GM23338 (cell line): ENCODE data around the gene KRT2. TPM values are rescaled to one million over a fixed set of nuclear protein-coding genes. Genes with fewer than 3 reads are reported as not detected.

Experiments
- ATAC-seq: fragments of 200-7000 bp; cut with Tn5 transposase; 3 replicates; pipeline ENCODE4 v1.9.1; 2020
- DNase-seq: peaks from one replicate; pipeline ENCODE4 v3.0.0-alpha.2; 2015; ENCODE audit warnings: low spot score
- H2AFZ ChIP-seq: fragments of 200-600 bp; sonication (generic); 2 replicates; pipeline ENCODE4 v1.8.0; 2016; ENCODE audit warnings: antibody characterized with exemption, mild to moderate bottlenecking, moderate library complexity
- H3F3A ChIP-seq: fragments of 200-600 bp; sonication (generic); replicated peaks from 2 replicates; pipeline ENCODE4 v1.8.0; 2017; ENCODE audit warnings: antibody characterized with exemption, mixed run types, low read depth
- H3K27ac ChIP-seq: fragments of 200-600 bp; sonication (generic); 2 replicates; pipeline ENCODE4 v1.6.1; 2016; ENCODE audit warnings: low read depth
- H3K27me3 ChIP-seq: fragments of 200-600 bp; sonication (generic); 2 replicates; pipeline ENCODE4 v1.8.0; 2016; ENCODE audit warnings: mild to moderate bottlenecking, mixed run types, moderate library complexity; ENCODE audit not compliant: insufficient read depth
- H3K36me3 ChIP-seq: fragments of 200-600 bp; sonication (generic); 2 replicates; pipeline ENCODE4 v1.8.0; 2016; ENCODE audit warnings: mild to moderate bottlenecking; ENCODE audit not compliant: insufficient read depth
- H3K4me1 ChIP-seq: fragments of 200-600 bp; sonication (generic); 2 replicates; pipeline ENCODE4 v1.8.0; 2016; ENCODE audit warnings: mild to moderate bottlenecking, moderate library complexity; ENCODE audit not compliant: insufficient read depth
- H3K4me2 ChIP-seq: fragments of 200-600 bp; sonication (generic); 2 replicates; pipeline ENCODE4 v1.7.1; 2017; ENCODE audit warnings: mixed run types
- H3K4me3 ChIP-seq: fragments of 200-600 bp; sonication (generic); 2 replicates; pipeline ENCODE4 v1.6.1; 2016; ENCODE audit warnings: mixed run types
- H3K79me2 ChIP-seq: fragments of 200-600 bp; sonication (generic); replicated peaks from 2 replicates; pipeline ENCODE4 v1.8.0; 2017; ENCODE audit warnings: mild to moderate bottlenecking; ENCODE audit not compliant: insufficient read depth
- H3K9me2 ChIP-seq: fragments of 200-600 bp; sonication (generic); 2 replicates; pipeline ENCODE4 v1.8.0; 2017; ENCODE audit not compliant: insufficient read depth
- H4K20me1 ChIP-seq: fragments of 200-600 bp; sonication (generic); replicated peaks from 2 replicates; pipeline ENCODE4 v1.8.0; 2017; ENCODE audit warnings: mild to moderate bottlenecking; ENCODE audit not compliant: insufficient read depth
- H3K27ac Mint-ChIP-seq: 2 replicates; pipeline ENCODE4 v1.8.0; 2020; ENCODE audit warnings: inconsistent platforms, mild to moderate bottlenecking, moderate library complexity, mixed read lengths
- H3K27me3 Mint-ChIP-seq: 3 replicates; pipeline ENCODE4 v1.8.0; 2022; ENCODE audit warnings: low read depth, mild to moderate bottlenecking, moderate library complexity, mixed read lengths, inconsistent platforms; ENCODE audit not compliant: insufficient read depth, poor library complexity
- H3K36me3 Mint-ChIP-seq: 3 replicates; pipeline ENCODE4 v1.8.0; 2021; ENCODE audit warnings: low read depth, mild to moderate bottlenecking, inconsistent platforms, moderate library complexity, mixed read lengths
- H3K4me1 Mint-ChIP-seq: 3 replicates; pipeline ENCODE4 v1.8.0; 2020; ENCODE audit warnings: mild to moderate bottlenecking, inconsistent platforms, mixed read lengths
- H3K4me3 Mint-ChIP-seq: 3 replicates; pipeline ENCODE4 v1.8.0; 2021; ENCODE audit warnings: moderate library complexity, mild to moderate bottlenecking, inconsistent platforms, mixed read lengths
- H3K9me3 Mint-ChIP-seq: 3 replicates; pipeline ENCODE4 v1.8.0; 2020; ENCODE audit warnings: moderate library complexity, mild to moderate bottlenecking, inconsistent platforms, mixed read lengths
- CREB1 ChIP-seq: fragments of 250-450 bp; sonication (Bioruptor Pico); IDR thresholded peaks from 2 replicates; pipeline ENCODE4 v1.5.0; 2020; ENCODE audit warnings: low read depth, mild to moderate bottlenecking, moderate library complexity
- EZH2phosphoT487 ChIP-seq: fragments of 200-600 bp; sonication (generic); IDR thresholded peaks from one replicate; pipeline ENCODE4 v1.8.1; 2018; ENCODE audit warnings: antibody characterized with exemption; ENCODE audit not compliant: unreplicated experiment
- POLR2AphosphoS5 ChIP-seq: IDR thresholded peaks from 2 replicates; pipeline ENCODE4 v1.6.1; 2016; ENCODE audit warnings: antibody characterized with exemption, low read depth
- ZNF114 ChIP-seq: fragments of 250-450 bp; sonication (Bioruptor Pico); IDR thresholded peaks from 2 replicates; pipeline ENCODE4 v1.5.0; 2020; ENCODE audit warnings: mild to moderate bottlenecking, moderate library complexity
- ZNF331 ChIP-seq: fragments of 250-450 bp; sonication (Bioruptor Pico); IDR thresholded peaks from 2 replicates; pipeline ENCODE4 v1.5.0; 2020; ENCODE audit warnings: low read depth, mild to moderate bottlenecking, moderate library complexity
- polyA plus RNA-seq: library from polyadenylated mRNA; unstranded; fragments of >200 nt; fragmentation: Nextera tagmentation; extraction: Ambion mirVana; gene quantifications from 2 replicates; pipeline ENCODE4 v1.2.1, GENCODE V29; 2016
- total RNA-seq: library from RNA; depleted of rRNA; stranded (reverse); fragments of >200 nt; shearing (Covaris generic); gene quantifications from 2 replicates; pipeline ENCODE4 v1.2.3, GENCODE V29; 2014
- TF ChIP-seq, protein P1 (sequence below), 2 experiments: fragments of 200-600 bp in 1 of 2; sonication (generic) in 1 of 2; conservative IDR thresholded peaks; 2 replicates each; pipeline versions ENCODE4 v1.5.1 to v1.6.1; 2016 to 2017; ENCODE audit warnings: antibody characterized with exemption in 2 of 2, low read depth in 2 of 2, mild to moderate bottlenecking in 2 of 2, moderate library complexity in 1 of 2
- TF ChIP-seq, protein P2 (sequence below): IDR thresholded peaks from one replicate; pipeline ENCODE4 v1.6.1; 2018; ENCODE audit warnings: antibody characterized with exemption; ENCODE audit not compliant: unreplicated experiment
- TF ChIP-seq, protein P3 (sequence below): fragments of 250-450 bp; sonication (Bioruptor Pico); IDR thresholded peaks from 2 replicates; pipeline ENCODE4 v1.5.0; 2020; ENCODE audit warnings: mild to moderate bottlenecking, moderate library complexity
- TF ChIP-seq, protein P4 (sequence below): IDR thresholded peaks from 2 replicates; pipeline ENCODE4 v1.6.1; 2016; ENCODE audit warnings: antibody characterized with exemption

The KRT2 gene
- total and polyA plus RNA-seq, 2 experiments from 2014 or later = not detected

DNA sequence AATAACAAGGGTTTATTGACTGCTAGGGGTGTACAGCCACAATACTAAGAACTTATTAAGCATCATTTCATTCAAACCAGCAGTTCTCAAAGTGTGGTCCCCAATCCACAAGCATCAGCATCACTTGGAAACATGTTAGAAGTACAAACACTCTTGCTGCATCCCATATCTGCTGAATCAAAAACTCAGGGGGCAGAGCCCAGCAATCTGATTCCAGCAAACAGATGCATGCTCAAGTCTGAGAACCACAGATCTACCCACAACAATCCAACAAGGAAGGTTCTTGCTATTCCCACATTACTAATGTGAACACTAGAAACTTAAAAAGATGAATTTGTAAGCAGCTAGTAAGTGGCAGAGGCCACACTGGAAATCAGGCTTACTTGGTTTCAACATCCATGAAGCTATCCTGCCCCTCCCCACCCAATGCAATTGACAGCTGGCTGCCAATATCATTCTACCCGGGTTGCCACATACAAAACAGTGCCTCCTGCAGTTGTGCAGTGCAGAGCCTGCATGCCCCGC lies 45.1 kb upstream of the KRT2 start:
- H3K36me3 ChIP-seq = no peaks in the 10 kb centered on the region
- TF ChIP-seq ZNF114 (CRISPR knock-in tag) = no peak
- TF ChIP-seq, protein P1, sequence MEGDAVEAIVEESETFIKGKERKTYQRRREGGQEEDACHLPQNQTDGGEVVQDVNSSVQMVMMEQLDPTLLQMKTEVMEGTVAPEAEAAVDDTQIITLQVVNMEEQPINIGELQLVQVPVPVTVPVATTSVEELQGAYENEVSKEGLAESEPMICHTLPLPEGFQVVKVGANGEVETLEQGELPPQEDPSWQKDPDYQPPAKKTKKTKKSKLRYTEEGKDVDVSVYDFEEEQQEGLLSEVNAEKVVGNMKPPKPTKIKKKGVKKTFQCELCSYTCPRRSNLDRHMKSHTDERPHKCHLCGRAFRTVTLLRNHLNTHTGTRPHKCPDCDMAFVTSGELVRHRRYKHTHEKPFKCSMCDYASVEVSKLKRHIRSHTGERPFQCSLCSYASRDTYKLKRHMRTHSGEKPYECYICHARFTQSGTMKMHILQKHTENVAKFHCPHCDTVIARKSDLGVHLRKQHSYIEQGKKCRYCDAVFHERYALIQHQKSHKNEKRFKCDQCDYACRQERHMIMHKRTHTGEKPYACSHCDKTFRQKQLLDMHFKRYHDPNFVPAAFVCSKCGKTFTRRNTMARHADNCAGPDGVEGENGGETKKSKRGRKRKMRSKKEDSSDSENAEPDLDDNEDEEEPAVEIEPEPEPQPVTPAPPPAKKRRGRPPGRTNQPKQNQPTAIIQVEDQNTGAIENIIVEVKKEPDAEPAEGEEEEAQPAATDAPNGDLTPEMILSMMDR (conservative IDR thresholded peaks at IDR 0.05; ENCODE audit: low read depth in 2 of 2) = peak; percentile 17 to 29; a peak in 2 of 4 replicates
- H3K4me1 Mint-ChIP-seq = peaks cover 12% of the 10 kb centered on the region
- peaks cover under 1% of the 10 kb centered on the region for H3K27me3 ChIP-seq
- H3K27ac Mint-ChIP-seq = no peak overlapping the region
- ATAC-seq = no peak
- H3F3A ChIP-seq = no peaks in the 10 kb centered on the region
- no peaks in the 10 kb centered on the region for H4K20me1 ChIP-seq
- no peaks in the 10 kb centered on the region for H3K79me2 ChIP-seq
- peak; percentile 9 for DNase-seq
- H3K9me2 ChIP-seq = no peaks in the 10 kb centered on the region
- peaks cover 8% of the 10 kb centered on the region for H3K27me3 Mint-ChIP-seq
- H3K9me3 Mint-ChIP-seq = no peaks in the 10 kb centered on the region
- H3K36me3 Mint-ChIP-seq = no peaks in the 10 kb centered on the region
- peaks cover 7% of the 10 kb centered on the region for H3K4me1 ChIP-seq
- no peak overlapping the region for H3K4me3 Mint-ChIP-seq
- H2AFZ ChIP-seq = no peak overlapping the region
- no peak overlapping the region for H3K4me3 ChIP-seq
- no peak overlapping the region for H3K4me2 ChIP-seq
- H3K27ac ChIP-seq = no peak overlapping the region

DNA sequence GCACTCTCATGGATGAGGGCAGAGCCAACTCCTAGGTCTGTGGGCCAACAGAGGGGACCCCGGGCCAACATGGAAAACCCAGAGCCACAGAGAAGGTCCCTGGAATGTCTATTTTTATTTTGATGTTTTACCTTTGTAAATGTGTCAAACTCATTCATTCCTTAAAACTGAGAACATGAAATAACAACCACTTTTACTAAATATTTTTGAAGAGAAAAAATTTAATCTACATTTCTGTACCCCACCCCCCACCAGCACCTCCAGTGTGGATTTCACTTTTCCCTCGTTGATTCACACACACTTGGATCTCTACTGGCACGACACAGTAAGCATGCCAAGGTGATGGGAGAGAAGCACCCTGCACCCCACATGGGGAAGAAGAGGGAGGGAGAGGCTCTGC lies 44.6 kb upstream of the KRT2 start:
- Histone ChIP-seq H3K27me3 (peaks cover 6% of the 10 kb centered on the region), H3K27ac (no peak overlapping the region), H3K79me2 (no peaks in the 10 kb centered on the region), H4K20me1 (no peaks in the 10 kb centered on the region), H3K4me3 (no peak overlapping the region), H3K36me3 (no peaks in the 10 kb centered on the region), H3K4me1 (peaks cover 8% of the 10 kb centered on the region), H3F3A (no peaks in the 10 kb centered on the region), H3K9me2 (no peaks in the 10 kb centered on the region), H2AFZ (no peak overlapping the region), H3K4me2 (no peak overlapping the region)
- Mint-ChIP-seq H3K9me3 (no peaks in the 10 kb centered on the region), H3K36me3 (no peaks in the 10 kb centered on the region), H3K4me3 (no peak overlapping the region), H3K27me3 (peaks cover 14% of the 10 kb centered on the region), H3K27ac (no peak overlapping the region), H3K4me1 (peaks cover 12% of the 10 kb centered on the region)
- DNase-seq = no peak
- no peak for ATAC-seq
- TF ChIP-seq CREB1 (CRISPR knock-in tag) = no peak
- no peak for TF ChIP-seq EZH2phosphoT487
- TF ChIP-seq ZNF331 (CRISPR knock-in tag) = no peak
- no peak for TF ChIP-seq POLR2AphosphoS5
- TF ChIP-seq, protein P2, sequence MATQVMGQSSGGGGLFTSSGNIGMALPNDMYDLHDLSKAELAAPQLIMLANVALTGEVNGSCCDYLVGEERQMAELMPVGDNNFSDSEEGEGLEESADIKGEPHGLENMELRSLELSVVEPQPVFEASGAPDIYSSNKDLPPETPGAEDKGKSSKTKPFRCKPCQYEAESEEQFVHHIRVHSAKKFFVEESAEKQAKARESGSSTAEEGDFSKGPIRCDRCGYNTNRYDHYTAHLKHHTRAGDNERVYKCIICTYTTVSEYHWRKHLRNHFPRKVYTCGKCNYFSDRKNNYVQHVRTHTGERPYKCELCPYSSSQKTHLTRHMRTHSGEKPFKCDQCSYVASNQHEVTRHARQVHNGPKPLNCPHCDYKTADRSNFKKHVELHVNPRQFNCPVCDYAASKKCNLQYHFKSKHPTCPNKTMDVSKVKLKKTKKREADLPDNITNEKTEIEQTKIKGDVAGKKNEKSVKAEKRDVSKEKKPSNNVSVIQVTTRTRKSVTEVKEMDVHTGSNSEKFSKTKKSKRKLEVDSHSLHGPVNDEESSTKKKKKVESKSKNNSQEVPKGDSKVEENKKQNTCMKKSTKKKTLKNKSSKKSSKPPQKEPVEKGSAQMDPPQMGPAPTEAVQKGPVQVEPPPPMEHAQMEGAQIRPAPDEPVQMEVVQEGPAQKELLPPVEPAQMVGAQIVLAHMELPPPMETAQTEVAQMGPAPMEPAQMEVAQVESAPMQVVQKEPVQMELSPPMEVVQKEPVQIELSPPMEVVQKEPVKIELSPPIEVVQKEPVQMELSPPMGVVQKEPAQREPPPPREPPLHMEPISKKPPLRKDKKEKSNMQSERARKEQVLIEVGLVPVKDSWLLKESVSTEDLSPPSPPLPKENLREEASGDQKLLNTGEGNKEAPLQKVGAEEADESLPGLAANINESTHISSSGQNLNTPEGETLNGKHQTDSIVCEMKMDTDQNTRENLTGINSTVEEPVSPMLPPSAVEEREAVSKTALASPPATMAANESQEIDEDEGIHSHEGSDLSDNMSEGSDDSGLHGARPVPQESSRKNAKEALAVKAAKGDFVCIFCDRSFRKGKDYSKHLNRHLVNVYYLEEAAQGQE = no peak
- TF ChIP-seq, protein P3, sequence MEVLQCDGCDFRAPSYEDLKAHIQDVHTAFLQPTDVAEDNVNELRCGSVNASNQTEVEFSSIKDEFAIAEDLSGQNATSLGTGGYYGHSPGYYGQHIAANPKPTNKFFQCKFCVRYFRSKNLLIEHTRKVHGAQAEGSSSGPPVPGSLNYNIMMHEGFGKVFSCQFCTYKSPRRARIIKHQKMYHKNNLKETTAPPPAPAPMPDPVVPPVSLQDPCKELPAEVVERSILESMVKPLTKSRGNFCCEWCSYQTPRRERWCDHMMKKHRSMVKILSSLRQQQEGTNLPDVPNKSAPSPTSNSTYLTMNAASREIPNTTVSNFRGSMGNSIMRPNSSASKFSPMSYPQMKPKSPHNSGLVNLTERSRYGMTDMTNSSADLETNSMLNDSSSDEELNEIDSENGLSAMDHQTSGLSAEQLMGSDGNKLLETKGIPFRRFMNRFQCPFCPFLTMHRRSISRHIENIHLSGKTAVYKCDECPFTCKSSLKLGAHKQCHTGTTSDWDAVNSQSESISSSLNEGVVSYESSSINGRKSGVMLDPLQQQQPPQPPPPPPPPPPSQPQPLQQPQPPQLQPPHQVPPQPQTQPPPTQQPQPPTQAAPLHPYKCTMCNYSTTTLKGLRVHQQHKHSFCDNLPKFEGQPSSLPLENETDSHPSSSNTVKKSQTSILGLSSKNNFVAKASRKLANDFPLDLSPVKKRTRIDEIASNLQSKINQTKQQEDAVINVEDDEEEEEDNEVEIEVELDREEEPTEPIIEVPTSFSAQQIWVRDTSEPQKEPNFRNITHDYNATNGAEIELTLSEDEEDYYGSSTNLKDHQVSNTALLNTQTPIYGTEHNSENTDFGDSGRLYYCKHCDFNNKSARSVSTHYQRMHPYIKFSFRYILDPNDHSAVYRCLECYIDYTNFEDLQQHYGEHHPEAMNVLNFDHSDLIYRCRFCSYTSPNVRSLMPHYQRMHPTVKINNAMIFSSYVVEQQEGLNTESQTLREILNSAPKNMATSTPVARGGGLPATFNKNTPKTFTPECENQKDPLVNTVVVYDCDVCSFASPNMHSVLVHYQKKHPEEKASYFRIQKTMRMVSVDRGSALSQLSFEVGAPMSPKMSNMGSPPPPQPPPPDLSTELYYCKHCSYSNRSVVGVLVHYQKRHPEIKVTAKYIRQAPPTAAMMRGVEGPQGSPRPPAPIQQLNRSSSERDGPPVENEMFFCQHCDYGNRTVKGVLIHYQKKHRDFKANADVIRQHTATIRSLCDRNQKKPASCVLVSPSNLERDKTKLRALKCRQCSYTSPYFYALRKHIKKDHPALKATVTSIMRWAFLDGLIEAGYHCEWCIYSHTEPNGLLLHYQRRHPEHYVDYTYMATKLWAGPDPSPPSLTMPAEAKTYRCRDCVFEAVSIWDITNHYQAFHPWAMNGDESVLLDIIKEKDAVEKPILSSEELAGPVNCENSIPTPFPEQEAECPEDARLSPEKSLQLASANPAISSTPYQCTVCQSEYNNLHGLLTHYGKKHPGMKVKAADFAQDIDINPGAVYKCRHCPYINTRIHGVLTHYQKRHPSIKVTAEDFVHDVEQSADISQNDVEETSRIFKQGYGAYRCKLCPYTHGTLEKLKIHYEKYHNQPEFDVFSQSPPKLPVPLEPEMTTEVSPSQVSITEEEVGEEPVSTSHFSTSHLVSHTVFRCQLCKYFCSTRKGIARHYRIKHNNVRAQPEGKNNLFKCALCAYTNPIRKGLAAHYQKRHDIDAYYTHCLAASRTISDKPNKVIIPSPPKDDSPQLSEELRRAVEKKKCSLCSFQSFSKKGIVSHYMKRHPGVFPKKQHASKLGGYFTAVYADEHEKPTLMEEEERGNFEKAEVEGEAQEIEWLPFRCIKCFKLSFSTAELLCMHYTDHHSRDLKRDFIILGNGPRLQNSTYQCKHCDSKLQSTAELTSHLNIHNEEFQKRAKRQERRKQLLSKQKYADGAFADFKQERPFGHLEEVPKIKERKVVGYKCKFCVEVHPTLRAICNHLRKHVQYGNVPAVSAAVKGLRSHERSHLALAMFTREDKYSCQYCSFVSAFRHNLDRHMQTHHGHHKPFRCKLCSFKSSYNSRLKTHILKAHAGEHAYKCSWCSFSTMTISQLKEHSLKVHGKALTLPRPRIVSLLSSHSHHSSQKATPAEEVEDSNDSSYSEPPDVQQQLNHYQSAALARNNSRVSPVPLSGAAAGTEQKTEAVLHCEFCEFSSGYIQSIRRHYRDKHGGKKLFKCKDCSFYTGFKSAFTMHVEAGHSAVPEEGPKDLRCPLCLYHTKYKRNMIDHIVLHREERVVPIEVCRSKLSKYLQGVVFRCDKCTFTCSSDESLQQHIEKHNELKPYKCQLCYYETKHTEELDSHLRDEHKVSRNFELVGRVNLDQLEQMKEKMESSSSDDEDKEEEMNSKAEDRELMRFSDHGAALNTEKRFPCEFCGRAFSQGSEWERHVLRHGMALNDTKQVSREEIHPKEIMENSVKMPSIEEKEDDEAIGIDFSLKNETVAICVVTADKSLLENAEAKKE (CRISPR knock-in tag) = no peak
- TF ChIP-seq, protein P4, sequence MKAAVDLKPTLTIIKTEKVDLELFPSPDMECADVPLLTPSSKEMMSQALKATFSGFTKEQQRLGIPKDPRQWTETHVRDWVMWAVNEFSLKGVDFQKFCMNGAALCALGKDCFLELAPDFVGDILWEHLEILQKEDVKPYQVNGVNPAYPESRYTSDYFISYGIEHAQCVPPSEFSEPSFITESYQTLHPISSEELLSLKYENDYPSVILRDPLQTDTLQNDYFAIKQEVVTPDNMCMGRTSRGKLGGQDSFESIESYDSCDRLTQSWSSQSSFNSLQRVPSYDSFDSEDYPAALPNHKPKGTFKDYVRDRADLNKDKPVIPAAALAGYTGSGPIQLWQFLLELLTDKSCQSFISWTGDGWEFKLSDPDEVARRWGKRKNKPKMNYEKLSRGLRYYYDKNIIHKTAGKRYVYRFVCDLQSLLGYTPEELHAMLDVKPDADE = no peak
- no peak for TF ChIP-seq ZNF114 (CRISPR knock-in tag)
